UCSD-AML1 (cell line): ENCODE data around the gene RSPRY1.

Source experiments
- DNase-seq: peaks from one replicate; lab custom pipeline; 2025; ENCODE audit not compliant: unreplicated experiment; lab: John Stamatoyannopoulos, UW

RSPRY1 gene

DNA sequence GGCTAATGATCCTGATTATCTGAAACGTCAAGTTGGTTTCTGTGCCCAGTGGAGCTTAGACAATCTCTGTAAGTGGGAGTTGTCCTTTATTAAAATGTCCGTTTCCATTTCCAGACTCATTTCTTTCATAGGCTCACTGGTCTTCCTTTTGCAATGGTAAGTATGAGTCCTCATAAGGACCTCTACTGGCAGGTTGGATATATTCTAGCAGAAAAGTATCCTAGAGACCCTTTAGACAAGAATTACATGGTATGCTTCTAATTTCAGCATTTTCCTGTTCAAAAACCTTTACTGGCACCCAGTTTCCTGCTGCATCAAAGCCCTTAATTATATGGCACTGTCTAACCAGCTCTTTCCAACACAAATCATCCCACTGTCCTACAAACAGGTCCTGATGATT lies 30.8 kb downstream of the RSPRY1 start:
- no peak for DNase-seq

DNA sequence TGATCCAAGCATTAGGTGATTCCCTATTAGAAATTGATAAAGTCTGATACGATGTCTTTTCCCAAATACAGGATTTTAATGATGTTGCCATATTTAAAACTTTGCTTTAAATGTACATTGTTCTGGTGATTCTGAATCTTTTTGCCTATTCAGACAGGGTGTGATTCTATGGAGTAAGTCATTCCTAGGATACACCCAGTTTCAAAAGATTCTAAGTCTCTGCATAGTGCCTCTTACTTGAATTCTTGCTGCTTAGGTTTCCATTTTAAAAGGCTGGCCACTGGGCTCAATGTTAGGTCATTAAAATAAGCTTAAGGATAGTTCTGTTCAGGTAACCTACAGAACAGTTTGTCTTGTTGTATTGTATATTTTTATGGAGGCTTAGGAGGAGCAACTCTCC lies 36.9 kb downstream of the RSPRY1 start:
- DNase-seq, result no peak

DNA sequence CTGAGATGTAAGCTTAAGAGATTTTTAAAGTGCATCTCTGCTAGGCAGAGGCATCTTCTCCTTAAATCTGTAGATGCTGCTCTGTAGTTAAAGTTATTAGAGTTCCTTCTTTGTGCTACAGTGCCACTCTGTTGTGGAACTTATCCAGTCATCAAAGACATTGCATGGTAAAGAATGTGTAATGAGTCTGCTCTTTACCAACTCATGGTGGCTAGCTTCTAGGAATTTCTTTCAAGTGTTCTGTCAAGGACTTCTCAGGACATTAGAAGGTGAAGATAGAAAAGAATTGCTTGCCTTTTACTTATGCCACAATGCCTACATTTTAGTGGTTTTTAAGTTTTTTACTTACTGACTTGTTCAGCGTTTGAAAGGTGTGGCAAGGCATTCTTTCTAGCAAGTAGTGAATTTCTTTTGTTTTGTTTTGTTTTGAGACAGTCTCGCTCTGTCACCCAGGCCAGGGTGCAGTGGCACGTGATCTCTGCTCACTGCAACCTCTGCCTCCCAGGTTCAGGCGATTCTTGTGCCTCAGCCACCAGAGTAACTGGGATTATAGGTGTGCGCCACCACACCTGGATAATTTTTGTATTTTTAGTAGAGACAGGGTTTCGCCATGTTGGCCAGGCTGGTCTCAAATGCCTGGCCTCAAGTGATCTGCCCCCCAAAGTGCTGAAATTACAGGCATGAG lies 38.7 kb downstream of the RSPRY1 start:
- DNase-seq, result no peak

DNA sequence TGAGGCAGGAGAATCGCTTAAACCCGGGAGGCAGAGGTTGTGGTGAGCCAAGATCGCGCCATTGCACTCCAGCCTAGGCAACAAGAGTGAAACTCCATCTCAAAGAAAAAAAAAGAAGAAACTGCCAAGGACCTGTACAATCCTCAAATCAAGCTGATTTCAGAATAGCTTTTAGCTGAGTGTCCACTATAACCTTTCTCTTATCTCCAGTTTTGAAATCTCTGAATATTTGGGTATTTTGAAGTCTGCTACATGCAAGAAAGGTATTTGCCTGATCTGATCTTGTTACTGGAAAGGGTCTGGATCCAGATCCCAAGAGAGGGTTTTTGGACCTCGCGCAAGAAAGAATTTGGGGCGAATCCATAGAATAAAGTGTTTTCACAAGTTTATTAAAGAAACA lies 39.8 kb downstream of the RSPRY1 start:
- no peak for DNase-seq

DNA sequence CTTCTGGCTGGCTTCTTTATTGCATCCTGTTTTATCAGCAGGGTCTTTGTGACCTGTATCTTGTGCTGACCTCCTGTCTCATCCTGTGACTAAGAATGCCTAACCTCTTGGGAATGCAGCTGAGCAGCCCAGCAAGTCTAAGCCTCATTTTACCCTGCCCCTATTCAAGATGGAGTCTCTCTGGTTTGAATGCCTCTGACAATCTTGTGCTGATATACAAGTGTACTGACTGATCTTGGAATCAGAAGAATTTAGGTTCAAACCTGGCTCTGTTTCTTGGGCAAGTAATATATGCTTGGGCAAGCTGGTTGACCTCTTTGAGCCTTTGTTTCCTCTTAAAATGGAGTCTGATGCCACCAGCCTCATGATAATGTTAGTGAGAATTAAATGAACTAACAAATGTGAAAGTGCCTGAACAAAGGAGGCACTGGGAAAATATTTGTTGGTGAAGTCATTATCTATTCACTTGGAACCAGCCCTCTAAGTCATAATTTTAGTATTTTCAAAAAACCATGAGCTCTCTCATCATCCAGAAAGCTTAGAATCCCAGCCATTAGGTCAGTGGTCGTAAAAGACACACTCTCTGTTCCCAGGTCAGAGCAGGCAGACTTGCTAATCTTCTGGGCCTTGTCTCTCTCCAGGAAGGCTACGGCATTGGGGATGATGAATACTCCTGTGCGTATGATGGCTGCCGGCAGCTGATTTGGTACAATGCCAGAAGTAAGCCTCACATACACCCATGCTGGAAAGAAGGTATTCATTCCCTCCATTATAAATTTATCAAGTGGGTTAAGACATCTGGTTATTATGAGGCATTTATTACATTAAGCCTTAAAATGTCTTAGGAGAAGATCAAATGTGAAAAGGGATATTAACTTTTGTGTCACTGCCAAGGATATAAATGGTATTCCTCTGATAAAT lies 40.8 kb downstream of the RSPRY1 start:
- DNase-seq, result no peak

DNA sequence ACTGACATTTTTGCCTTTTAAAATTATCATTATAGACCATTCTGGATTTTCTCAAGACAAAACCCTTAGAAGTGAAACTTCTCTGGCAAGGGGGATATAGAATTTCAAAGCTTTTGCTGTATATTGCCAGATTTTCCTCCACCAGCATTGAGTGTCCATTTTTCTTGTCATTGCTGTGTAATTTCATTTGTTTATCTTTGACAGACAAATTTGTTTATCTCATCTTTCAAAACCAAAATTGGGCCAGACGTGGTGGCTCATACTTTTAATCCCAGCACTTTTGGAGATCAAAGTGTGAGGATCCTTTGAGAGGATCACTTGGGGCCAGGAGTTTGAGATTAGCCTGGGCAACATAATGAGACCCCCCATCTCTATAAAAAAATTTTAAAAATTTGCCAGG lies 43.0 kb downstream of the RSPRY1 start:
- no peak for DNase-seq

DNA sequence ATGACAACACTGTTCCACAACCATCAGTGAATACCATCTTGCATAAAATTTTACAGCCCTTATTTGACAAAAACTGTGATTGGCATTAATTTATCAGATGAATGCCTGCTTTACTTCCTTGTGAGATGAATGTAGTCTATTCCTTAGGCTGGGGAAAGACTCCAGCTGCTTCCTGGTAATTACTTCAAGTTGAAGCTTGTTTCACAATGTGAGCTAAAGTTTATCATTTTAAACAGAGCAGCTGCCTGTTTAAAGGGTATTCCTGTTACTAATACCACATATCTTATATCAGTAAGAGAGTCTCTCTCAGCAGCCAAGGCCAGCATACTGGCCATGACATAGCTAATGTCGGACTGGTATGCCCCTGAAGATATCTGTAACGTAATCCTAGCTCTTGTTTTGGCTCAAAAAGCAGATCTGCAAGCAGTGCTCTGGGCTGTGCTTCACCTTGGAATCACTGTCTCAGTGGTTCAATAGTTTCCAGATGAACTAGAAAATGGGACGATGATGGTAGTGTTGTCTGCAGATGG lies 45.8 kb downstream of the RSPRY1 start:
- no peak for DNase-seq

DNA sequence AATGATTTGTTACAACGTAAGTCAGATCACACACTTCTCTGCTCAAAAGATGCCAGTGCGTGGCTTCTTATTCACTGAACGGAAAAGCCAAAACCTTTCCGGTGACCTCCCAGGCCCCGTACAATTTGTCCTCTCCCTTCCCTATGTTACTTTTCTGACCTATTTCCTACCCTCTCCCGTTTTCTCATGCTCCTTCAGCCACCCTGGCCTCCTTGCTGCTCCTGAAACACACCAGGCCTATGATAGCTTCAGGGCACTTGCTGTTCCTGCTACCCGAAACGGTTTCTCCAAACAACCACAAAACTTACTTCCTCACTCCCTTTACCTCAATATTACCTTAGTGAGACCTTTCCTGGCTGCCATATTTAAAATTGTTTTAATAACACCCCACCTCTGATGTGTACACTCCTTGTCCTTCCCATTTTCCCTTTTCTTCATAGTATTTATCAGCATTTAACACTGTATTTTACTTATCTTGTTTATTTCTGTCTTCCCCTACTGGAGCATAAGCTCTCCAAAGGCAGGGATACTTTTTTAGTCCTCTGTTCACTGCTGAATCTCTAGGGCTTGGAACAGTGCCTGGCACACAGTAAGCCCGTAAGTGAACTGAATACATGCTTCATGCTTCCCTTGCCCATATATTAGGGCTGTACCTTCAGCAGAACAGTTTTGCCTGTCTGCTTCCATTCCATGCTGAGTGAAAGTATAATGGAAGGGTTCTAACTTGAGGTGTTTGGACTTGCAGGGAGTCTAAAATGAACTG lies 48.0 kb downstream of the RSPRY1 start:
- DNase-seq, result no peak

DNA sequence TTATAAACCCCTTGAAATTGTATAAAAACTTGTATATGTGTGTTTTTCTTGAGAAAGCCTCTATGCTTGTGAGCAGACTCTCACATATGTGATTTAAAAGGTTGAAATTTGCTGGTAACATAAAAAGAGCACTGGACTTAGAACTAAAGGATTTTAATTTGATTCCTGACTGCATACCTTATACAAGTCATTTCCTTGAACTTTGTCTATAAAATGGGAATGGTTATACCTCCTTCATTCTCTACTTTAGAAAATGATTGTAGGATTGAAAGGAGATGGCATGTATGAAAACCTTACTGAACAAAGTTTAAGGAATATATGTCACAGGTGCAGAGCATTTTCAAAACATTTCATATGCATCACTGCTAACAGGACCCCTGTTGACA lies 48.6 kb downstream of the RSPRY1 start:
- DNase-seq, result no peak

DNA sequence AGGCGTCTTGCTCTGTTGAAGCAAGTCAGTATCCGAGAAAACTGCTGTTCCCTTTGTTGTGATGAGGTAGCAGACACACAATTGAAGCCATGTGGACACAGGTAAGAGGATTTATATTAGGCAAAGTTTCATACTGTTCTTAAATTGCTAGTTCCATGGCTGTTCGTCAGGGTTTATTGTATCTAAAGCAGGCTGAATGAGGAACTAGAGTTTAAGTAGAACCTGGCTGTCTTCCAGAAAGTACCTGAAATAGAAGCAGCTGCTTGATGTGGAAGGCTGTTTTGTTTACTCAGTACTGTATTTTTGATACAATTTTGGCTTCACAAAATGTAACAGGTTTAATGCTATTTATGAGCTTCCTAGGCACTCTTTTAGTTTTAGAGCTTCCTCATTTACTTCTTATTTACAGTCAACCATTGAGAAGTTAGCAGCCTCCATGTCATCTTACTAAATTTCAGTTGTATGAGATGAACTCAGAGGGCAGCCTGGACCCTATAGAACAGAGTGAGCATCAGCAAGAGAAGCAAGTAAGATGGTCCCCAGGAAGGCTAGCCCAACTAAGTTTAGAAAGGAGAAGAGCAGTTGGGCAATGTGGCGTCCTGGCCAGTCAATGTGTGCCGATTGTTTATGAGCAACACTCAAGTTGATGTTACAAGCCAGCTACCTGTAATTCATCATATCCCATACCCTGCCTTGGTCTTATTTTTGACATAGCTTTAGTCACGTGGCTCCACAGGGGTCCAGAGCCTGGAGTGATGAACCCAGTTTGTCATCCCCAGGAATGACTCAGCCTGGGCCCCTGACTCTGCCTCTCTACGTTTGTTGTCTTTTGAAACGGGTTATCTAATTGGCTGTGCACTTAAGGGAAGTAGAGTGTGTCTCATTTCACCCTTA lies 49.2 kb downstream of the RSPRY1 start:
- no peak for DNase-seq

DNA sequence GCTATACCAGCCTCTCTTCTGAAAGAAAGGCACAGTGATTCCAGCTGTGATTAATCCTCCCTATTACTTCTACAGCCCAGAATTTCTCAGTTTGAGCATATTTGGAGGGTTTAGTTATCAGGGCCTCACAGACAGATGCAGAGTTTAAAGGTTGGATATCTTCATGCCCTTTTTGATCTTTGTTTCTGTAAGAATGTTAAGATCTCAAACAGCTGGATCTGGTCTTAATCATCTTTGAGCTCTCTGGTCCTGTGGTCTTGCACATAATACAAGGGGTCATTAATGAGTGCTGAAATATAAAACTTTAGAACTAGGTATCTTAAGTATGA lies 49.9 kb downstream of the RSPRY1 start:
- DNase-seq, result no peak

DNA sequence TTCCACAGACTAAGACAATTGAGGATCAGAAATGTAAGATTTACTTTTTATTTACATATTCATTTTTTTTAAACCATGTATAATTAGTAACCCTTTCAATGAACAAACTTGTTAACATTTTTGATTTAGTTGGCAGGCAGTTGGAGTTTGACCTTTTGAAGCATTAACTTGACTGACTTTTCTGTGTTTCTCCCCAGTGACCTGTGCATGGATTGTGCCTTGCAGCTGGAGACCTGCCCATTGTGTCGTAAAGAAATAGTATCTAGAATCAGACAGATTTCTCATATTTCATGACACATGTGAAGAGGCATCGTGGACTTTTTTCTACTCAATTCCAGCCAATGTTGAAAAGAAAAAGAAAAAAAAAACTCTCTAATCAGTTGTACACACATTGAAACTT lies 52.6 kb downstream of the RSPRY1 start:
- DNase-seq, result no peak

DNA sequence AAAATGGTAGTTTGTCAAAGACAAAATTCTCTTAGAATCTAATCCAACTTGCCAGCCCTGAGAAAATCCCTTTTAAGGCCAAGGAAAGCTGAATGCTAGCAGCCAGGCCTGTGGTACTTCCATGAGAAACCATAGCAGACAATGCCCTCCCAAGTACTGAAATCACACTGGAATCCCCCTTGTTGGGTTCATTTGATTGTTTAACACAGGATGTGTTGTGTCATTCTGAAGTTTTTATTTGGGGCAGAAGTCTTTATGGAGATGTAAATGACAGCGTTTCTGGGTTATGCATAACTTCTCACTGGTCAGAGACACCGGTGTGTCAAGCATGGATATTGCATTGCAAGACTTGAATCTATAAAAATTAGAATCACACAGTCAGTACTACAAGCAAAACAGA lies 53.0 kb downstream of the RSPRY1 start:
- DNase-seq, result no peak

DNA sequence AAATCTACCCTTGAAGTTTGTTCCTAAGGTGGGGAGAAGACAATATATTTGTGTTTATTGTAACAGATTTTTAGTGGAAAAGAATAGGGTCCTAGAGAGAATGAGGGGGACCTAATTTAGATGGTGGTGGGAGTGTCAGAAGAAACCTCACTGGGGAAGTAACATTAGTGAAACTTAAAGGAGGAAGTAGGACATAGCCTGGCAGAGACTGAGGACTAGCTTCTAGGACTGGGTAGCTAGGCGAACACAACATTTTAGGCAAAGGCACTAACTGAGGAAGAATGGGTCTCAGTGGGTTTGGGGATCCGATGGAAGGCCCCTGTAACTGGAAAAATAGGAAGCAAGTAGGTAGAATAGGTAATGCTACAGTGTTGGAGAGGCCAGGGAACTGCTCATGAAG lies 54.7 kb downstream of the RSPRY1 start:
- no peak for DNase-seq

DNA sequence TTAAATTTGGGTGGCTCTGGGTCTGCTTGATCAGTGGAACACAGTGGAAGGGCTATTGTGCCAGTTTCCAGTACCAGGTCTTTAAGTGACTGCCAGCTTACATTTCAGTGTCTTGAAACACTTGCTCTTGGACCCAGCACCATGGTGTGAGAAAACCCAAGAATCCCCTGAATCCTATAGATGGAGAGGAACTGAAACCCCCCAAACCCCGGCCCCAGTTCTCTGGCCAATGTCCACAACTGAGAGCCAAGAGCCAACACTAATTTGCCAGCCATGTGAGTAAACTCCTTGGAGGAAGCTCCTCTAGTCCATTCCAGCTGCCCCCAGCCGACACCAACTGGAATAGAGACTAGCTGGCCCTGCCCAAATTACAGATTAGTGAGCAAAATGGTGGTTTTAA lies 56.5 kb downstream of the RSPRY1 start:
- DNase-seq, result no peak

DNA sequence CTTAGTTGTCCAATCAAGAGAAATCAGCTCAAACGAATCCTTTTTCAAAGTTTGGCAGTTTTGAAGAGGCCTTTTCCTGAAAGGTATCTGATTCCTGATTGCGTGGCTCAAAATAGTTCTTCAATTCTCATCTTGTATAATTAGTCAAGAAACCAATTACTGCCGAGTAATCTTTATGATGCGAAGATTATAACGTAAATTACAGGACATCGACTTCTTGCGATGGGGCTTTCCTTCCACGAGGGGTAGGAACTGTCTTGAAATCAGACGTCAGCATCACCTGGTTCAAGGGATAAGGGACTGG lies 58.3 kb downstream of the RSPRY1 start:
- no peak for DNase-seq

DNA sequence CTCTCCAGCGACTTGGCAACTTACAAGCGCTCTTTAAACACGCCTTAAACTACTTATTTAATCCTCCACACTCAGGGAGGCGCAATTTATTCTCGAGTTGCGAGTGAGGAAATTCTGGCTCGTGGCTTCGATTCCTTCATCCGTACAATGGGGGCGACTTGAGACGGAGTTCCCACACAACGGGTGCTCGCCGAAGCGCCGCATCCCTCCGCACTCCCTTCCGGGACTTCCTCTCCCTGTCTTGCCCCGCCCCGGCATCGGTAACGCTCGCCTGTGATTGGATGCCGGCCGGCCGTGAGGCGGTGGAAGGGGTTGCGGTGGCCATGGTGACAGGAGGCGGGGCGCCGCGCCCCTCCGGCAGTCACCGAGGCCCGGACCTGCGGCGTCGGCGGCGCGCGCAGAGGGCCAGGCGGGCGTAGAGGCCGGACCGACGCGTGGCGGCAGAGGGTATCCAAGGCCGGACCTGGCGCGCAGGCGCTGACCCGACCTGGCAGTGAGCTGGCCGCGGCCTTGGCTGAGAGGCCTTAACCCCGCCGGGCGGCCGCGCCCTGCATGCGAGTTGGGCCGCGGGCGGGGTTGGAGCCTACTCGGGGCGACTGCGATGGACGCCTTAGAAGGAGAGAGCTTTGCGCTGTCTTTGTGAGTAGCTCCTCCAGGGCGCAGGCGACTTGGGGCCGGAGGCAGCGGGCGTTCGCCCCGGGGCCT lies 58.8 kb downstream of the RSPRY1 start, which contains the start of gene ARL2BP:
ARL2BP (plus strand) TSS at position 493 of the 705 bp plus-strand sequence; CDS start at position 602, 109 bp downstream.
- peak; percentile 99 for DNase-seq

DNA sequence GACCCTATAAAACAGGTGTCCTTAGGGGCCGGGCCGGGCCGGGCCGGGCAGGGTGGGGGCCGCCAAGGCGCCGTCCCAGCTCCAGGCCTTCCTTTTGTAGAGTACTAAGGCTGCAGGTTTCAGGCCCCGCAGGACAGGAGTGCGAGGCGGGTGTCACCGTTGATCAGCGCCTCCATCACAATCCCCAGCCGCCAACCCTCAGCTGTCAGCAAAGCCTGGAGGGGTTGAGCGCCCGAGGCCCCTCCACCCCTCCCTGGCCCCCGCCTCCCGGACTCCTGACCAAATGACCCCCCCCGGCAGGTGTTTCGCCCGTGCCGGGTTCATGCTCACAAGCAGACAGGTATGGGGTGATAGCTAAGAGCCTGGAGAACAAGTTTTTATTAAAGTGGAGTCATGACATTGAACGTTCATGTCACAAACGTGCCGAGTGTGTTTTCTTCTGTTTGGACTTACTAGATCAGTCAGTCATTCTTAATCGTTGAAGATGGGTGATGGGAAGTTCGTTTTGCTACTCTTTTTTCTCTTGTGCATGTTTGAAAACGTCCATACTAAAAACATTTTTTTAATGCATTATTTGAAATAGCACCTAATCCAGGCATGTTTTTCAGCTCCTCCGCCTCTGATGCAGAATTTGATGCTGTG lies 59.5 kb downstream of the RSPRY1 start:
- no peak for DNase-seq

DNA sequence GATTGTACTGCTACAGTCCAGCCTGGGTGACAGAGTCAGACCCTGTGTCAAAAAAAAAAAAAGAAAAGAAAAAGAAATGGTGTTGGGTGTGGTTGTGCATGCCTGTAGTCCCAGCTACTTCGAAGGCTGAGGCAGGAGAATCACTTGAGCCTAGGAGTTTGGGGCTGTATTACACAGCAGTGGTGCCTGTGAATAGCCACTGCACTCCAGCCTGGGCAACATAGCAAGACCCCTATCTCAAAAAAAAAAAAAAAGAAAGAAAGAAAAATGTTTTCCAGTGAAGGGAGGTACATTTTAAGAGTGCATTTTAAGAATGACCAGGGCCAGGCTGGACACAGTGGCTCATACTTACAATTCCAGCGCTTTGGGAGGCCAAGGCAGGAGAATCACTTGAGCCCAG lies 65.2 kb downstream of the RSPRY1 start:
- DNase-seq, result no peak
